A172 (cell line): ENCODE data around the gene TMEM123. TPM values are rescaled to one million over a fixed set of nuclear protein-coding genes. Genes with fewer than 3 reads are reported as not detected.

ENCODE experiments used
- DNase-seq: peaks from one replicate; pipeline ENCODE4 v3.0.0-alpha.2; 2015; ENCODE audit warnings: low spot score
- total RNA-seq: library from RNA; depleted of rRNA; stranded (reverse); fragments of >200 nt; shearing (Covaris generic); gene quantifications from 2 replicates; pipeline ENCODE4 v1.2.3, GENCODE V29; 2014; rRNA removed

TMEM123 gene
- total RNA-seq, 1 experiment from 2014 or later = 123 TPM

GRCh38 chr11:102360681-102361080 lies 91.9 kb downstream of the TMEM123 start:
- DNase-seq = no peak

DNA sequence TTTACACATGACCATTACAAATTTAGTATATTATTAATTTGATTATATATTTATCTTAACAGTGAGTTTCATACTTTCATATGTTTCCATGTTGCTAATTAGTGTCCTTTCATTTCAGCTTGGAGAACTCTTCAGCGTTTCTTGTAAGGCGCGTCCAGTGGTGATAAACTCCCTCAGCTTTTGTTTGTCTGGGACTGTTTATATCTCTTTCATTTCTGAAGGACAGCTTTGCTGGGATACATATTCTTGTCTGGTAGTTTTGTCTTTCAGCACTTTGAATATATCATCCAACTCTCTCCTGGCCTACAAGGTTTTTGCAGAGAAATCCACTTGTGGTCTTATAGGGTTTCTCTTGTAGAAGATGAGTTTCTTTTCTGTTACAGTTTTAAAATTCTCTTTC lies 93.2 kb downstream of the TMEM123 start:
- DNase-seq = no peak

DNA sequence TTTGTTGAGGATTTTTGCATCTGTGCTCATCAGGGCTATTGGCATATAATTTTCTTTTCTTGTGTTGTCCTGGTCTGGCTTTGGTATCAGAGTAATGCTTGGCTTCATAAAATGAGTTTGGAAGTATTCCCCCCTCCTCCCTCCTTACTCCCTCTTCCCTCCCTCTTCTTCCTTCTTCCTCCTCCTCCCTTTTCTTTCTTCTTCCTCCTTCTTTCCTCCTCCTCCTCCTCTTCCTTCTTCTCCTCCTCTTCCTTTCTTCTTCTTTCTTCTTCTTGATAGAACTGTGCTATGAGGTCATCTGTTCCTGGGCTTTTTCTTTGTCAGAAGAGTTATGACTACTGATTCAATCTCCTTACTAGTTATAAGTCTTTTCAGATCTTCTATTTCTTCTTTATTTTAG lies 95.4 kb downstream of the TMEM123 start:
- DNase-seq = no peak

GRCh38 chr11:102347462-102348370 lies 104.8 kb downstream of the TMEM123 start:
- peak; percentile 10 for DNase-seq

- peak; percentile 61 for DNase-seq
Measured at GRCh38 chr11:102346748-102347461, 105.7 kb downstream of the TMEM123 start, which contains the start of gene BIRC2. TSS of gene BIRC2 (plus strand) at chr11:102347214. CDS start at chr11:102349855, 2,641 bp downstream.

GRCh38 chr11:102346456-102346747 lies 106.2 kb downstream of the TMEM123 start:
- DNase-seq = no peak

Other genes with a start within 250 kb of the TMEM123 start
- gene BIRC3, start 135.3 kb downstream of the TMEM123 start, total RNA-seq = 7.0 and 11.6 TPM in 2 replicates
- gene BIRC2, start 105.6 kb downstream of the TMEM123 start, total RNA-seq = 54.8 and 77.1 TPM in 2 replicates
- gene MMP7, start 78.0 kb upstream of the TMEM123 start, total RNA-seq = 0.28 TPM in 1 of 2 replicates, not detected in the other
- gene MMP20, start 172.6 kb upstream of the TMEM123 start, total RNA-seq = 0.07 TPM in 1 of 2 replicates, not detected in the other